GM15510 (cell line): ENCODE results near the gene KISS1R.

Experiments
- POLR2A ChIP-seq: IDR thresholded peaks from 3 replicates; pipeline ENCODE4 v1.6.1; 2011; ENCODE audit warnings: borderline replicate concordance; ENCODE audit not compliant: insufficient read length; ENCODE audit errors: extremely low read depth

KISS1R gene

GRCh38 chr19:917323-918151 lies at the start of gene KISS1R:
Gene KISS1R (plus strand): TSS chr19:917333. CDS start chr19:917503, 170 bp downstream.
- TF ChIP-seq POLR2A: no peak

- TF ChIP-seq POLR2A: no peak
Observed at GRCh38 chr19:867855-868457, 49.2 kb upstream of the KISS1R start.

- no peak for TF ChIP-seq POLR2A
Observed at GRCh38 chr19:868458-869244, 48.5 kb upstream of the KISS1R start.

GRCh38 chr19:869245-870177 lies 47.6 kb upstream of the KISS1R start:
- TF ChIP-seq POLR2A: no peak

DNA sequence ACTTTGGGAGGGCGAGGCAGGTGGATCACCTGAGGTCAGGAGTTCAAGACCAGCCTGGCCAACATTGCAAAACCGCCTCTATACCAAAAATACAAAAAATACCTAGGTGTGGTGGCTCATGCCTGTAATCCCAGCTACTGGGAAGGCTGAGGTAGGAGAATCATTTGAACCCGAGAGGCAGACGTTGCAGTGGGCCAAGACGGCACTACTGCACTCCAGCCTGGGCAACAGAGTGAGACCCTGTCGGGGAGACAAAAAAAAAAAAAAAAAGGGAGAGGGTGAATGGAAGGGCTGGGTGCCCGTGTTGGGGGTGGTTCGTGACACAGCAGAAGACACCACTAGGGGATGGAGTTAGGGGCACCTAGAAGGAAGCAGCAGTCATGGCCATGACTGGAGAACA lies 46.8 kb upstream of the KISS1R start:
- TF ChIP-seq POLR2A: no peak

DNA sequence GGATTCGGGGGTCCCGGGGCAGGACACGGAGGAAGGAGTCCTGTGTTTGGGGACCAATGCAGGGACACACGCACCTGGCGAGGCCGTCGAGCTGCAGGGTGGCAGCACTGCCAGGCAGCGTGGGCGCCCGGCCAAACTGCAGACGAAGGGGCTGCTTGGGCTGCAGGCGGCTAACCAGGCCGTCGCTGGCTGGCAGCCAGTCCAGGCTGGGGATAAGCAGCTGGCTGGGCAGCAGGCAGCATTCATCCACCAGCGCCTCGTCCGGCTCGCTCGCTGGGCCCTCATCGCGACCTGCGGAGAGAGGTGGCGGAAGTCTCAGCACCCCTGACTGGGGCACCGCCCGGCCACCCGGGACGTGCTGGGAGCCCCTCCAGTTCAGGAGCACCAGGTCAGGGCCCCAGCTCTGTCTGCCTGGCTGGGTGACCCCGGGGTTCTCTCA lies 46.2 kb upstream of the KISS1R start:
- TF ChIP-seq POLR2A: no peak

DNA sequence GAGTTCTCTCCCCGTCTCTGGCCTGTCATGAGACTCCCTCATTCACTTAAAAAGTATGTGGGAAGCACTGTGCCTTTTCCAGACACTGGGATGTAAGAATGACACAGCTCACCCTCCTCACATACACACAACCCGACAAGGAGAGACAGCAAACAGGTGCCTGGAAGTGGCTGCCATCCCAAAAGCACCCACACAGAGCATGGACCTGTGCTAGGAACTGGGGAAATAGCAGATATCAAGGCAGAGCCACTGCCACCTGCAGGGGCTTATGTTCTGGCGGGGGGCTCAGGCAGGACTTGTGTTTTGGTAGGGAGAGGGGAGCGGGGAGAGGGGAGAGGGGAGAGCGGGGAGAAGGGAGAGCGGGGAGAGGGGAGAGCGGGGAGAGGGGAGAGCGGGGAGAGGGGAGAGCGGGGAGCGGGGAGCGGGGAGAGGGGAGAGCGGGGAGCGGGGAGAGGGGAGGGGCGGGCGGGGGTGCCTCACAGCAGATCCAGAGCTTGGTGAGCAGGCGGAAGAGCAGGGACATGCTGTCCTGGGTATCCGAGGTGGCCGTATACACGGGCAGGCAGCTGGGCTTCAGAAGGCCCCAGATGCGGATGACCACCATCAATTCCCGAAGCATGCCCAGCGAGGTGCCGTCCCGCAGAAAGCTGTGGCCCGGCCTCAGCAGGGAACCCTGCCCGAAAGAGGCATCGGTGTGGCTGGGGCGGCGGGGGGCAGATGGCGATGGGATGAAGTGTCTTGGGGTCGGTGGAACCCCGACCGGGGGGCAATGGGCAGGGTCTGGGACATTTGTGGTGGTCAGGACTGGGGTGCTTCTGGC lies 45.5 kb upstream of the KISS1R start:
- no peak for TF ChIP-seq POLR2A

GRCh38 chr19:872266-872951 lies 44.7 kb upstream of the KISS1R start:
- no peak for TF ChIP-seq POLR2A

GRCh38 chr19:873084-873483 lies 44.0 kb upstream of the KISS1R start:
- TF ChIP-seq POLR2A: no peak

GRCh38 chr19:873561-874041 lies 43.5 kb upstream of the KISS1R start:
- no peak for TF ChIP-seq POLR2A

GRCh38 chr19:875265-875879 lies 41.8 kb upstream of the KISS1R start:
- TF ChIP-seq POLR2A: no peak

DNA sequence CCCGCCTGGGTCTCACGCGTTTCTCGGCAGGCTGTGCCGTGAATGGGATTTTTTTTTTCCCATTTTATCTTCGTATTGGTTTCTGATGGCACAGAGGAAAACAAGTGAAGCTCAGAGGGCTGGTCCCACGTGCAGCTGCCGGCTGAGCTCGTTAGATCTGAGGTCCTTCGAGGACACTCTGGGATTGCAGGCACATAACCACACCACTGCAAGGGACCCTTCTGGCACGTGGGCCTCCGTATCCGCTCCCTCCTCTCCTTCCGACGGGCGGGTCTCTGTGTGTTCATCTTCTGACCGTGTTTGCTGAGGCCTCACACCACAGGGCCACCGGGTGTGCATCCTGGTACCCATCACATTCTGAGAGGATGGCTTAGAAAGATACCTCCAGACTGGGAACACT lies 41.0 kb upstream of the KISS1R start:
- no peak for TF ChIP-seq POLR2A
